ENCODE data around the gene TSPO2.

TSPO2 gene

GRCh38 chr6:41036186-41036585, 6.1 kb upstream of the TSPO2 start:
- H3K4me2 ChIP-seq (ENCODE audit: low read depth, low read length, poor library complexity, severe bottlenecking): no peak overlapping the region

GRCh38 chr6:41036601-41037000, 5.7 kb upstream of the TSPO2 start:
- H3K27me3 ChIP-seq (ENCODE audit: low read length): no peaks in the 10 kb centered on the region
- H3K9me2 ChIP-seq (replicated peaks; ENCODE audit: insufficient read depth, low read length): no peaks in the 10 kb centered on the region
- H3K4me3 ChIP-seq (ENCODE audit: insufficient read depth, low read length, poor library complexity, severe bottlenecking): no peak overlapping the region

More at GRCh38 chr6:41036186-41036585, 6.1 kb upstream of the TSPO2 start:
- no peaks in the 10 kb centered on the region for H3K9me3 ChIP-seq (ENCODE audit: insufficient read depth, low read length)
- no peaks in the 10 kb centered on the region for H3K9me2 ChIP-seq (replicated peaks; ENCODE audit: insufficient read depth, low read length)
- no peaks in the 10 kb centered on the region for H3F3A ChIP-seq (ENCODE audit: insufficient read depth)
- TF ChIP-seq EZH2phosphoT487 (conservative IDR thresholded peaks at IDR 0.05; ENCODE audit: low read length): no peak
- TF ChIP-seq, protein P1, sequence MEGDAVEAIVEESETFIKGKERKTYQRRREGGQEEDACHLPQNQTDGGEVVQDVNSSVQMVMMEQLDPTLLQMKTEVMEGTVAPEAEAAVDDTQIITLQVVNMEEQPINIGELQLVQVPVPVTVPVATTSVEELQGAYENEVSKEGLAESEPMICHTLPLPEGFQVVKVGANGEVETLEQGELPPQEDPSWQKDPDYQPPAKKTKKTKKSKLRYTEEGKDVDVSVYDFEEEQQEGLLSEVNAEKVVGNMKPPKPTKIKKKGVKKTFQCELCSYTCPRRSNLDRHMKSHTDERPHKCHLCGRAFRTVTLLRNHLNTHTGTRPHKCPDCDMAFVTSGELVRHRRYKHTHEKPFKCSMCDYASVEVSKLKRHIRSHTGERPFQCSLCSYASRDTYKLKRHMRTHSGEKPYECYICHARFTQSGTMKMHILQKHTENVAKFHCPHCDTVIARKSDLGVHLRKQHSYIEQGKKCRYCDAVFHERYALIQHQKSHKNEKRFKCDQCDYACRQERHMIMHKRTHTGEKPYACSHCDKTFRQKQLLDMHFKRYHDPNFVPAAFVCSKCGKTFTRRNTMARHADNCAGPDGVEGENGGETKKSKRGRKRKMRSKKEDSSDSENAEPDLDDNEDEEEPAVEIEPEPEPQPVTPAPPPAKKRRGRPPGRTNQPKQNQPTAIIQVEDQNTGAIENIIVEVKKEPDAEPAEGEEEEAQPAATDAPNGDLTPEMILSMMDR (IDR thresholded peaks at IDR 0.05; ENCODE audit: insufficient read depth, low read length, poor library complexity, severe bottlenecking): no peak
- no peak overlapping the region for H3K27ac ChIP-seq (ENCODE audit: low read depth, low read length)
- H3K4me3 ChIP-seq (ENCODE audit: insufficient read depth, low read length, poor library complexity, severe bottlenecking): no peak overlapping the region
- no peak overlapping the region for H3K9ac ChIP-seq (ENCODE audit: low read length)
- no peaks in the 10 kb centered on the region for H3K79me2 ChIP-seq (ENCODE audit: insufficient read depth, low read length)
- no peaks in the 10 kb centered on the region for H3K27me3 ChIP-seq (ENCODE audit: low read length)
- H4K20me1 ChIP-seq (ENCODE audit: low read depth, low read length): no peaks in the 10 kb centered on the region
- no peaks in the 10 kb centered on the region for H3K36me3 ChIP-seq (ENCODE audit: low read length)
- no peak overlapping the region for H2AFZ ChIP-seq (ENCODE audit: low read depth, low read length, severe bottlenecking)

DNA sequence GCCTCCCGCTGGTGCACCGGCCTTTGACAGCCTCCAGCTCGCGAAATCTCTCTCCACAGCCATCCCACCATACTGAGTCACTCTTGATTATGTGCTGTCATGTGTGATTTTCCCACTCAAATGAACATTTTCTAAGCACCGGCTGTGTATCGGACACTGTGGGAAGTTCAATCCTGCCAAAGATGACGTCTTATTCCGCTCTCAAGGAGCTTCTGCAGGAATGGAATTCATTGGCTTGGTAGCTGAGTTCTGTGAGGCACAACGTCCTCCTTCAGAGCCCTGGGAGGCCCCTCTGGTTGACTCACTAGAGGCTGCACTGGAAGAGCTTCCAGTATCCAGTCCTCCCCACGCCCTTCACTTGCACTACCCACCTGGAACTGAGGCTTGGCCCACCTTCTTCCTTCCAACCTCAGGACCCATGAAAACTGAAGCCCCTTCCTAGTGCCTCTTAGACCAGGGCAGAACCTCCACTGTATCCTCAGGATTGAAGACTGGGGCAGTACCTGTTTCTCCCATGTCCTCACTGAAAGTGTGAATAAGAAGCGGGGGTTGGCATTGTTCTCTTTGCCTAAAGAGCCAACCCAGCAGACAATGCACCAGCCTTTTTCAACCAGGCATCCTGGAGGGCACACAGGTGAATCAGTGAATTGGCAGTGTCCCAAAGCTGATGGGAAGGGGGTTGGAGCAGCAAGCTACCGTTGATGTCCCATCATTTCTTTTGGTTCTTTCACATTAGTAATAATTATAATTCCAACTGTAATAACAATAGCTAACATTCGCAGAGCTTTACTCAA, 5.0 kb upstream of the TSPO2 start:
- TF ChIP-seq, protein P1 (IDR thresholded peaks at IDR 0.05; ENCODE audit: insufficient read depth, low read length, poor library complexity, severe bottlenecking): no peak
- no peak for TF ChIP-seq EZH2phosphoT487 (conservative IDR thresholded peaks at IDR 0.05; ENCODE audit: low read length)
- no peak overlapping the region for H2AFZ ChIP-seq (ENCODE audit: low read depth, low read length, severe bottlenecking)

More at GRCh38 chr6:41036601-41037000, 5.7 kb upstream of the TSPO2 start:
- Histone ChIP-seq H3K27ac (ENCODE audit: low read depth, low read length) (no peak overlapping the region), H3K4me2 (ENCODE audit: low read depth, low read length, poor library complexity, severe bottlenecking) (no peak overlapping the region), H2AFZ (ENCODE audit: low read depth, low read length, severe bottlenecking) (no peak overlapping the region), H3K79me2 (ENCODE audit: insufficient read depth, low read length) (no peaks in the 10 kb centered on the region), H3K36me3 (ENCODE audit: low read length) (no peaks in the 10 kb centered on the region), H3K9ac (ENCODE audit: low read length) (no peak overlapping the region), H3K9me3 (ENCODE audit: insufficient read depth, low read length) (no peaks in the 10 kb centered on the region), H4K20me1 (ENCODE audit: low read depth, low read length) (no peaks in the 10 kb centered on the region), H3F3A (ENCODE audit: insufficient read depth) (no peaks in the 10 kb centered on the region)
- TF ChIP-seq EZH2phosphoT487 (conservative IDR thresholded peaks at IDR 0.05; ENCODE audit: low read length): no peak
- TF ChIP-seq, protein P1 (IDR thresholded peaks at IDR 0.05; ENCODE audit: insufficient read depth, low read length, poor library complexity, severe bottlenecking): no peak

More for the DNA sequence above, 5.0 kb upstream of the TSPO2 start:
- Histone ChIP-seq H3K9me3 (ENCODE audit: insufficient read depth, low read length) (no peaks in the 10 kb centered on the region), H3K4me3 (ENCODE audit: insufficient read depth, low read length, poor library complexity, severe bottlenecking) (no peak overlapping the region), H3K9me2 (replicated peaks; ENCODE audit: insufficient read depth, low read length) (no peaks in the 10 kb centered on the region), H3K79me2 (ENCODE audit: insufficient read depth, low read length) (no peaks in the 10 kb centered on the region), H3K36me3 (ENCODE audit: low read length) (no peaks in the 10 kb centered on the region), H4K20me1 (ENCODE audit: low read depth, low read length) (no peaks in the 10 kb centered on the region), H3K9ac (ENCODE audit: low read length) (no peak overlapping the region), H3F3A (ENCODE audit: insufficient read depth) (no peaks in the 10 kb centered on the region), H3K27me3 (ENCODE audit: low read length) (no peaks in the 10 kb centered on the region), H3K4me2 (ENCODE audit: low read depth, low read length, poor library complexity, severe bottlenecking) (no peak overlapping the region), H3K27ac (ENCODE audit: low read depth, low read length) (no peak overlapping the region)
